Fibroblast of the conjunctiva (primary cell): ENCODE results near the gene MIGA1.
"Not testable (repeated sequence)": the region's sequence is repeated elsewhere in the genome, so short reads cannot be mapped to it uniquely, and the experiment has no call there.

Experiments
- DNase-seq: peaks from one replicate; pipeline ENCODE4 v3.0.0-alpha.2; 2010; ENCODE audit warnings: low read depth

The MIGA1 gene

DNA sequence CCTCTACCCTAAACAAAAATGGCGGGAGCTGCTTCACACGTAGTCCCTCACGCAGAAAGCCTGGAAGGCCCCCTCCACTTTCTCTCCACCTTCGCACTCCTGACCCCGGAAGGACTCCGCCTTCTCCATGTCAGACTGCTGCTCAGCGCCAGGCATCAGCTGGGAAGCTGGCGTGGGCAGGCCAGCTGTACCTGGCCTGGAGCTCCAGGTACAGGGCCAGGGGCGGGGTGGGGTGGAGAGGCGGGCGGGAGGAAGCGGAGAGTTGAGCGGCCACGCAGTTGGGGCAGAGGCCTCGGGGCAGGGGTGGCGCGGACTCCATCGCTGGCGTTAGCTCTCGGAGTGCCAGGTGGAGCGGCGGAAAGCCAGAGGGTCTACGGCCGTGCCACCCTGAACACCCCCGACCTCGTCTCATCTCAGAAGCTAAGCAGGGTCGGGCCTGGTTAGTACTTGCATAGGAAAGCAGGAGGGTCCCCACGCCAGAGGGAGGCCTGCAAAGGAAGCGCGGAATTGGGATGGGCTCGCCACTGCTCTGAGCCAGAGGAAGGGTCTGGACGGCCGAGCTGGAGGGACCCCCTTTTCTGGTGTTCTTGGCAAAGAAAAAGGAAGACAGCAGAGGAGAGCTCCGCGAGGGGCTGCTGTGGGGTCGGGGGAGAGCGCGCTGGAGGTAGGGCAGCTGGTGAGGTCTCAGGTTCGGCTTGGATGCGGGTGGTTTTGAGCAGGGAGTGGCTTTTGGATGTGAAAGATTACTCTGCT, at the start of gene MIGA1:
Gene MIGA1 (plus strand): TSS at position 121 of the 753 bp plus-strand sequence. CDS start 3,604 bp downstream, outside the sequence.
- peak; percentile 84 for DNase-seq

GRCh38 chr1:77732090-77732489, 47.4 kb upstream of the MIGA1 start:
- DNase-seq: no peak

DNA sequence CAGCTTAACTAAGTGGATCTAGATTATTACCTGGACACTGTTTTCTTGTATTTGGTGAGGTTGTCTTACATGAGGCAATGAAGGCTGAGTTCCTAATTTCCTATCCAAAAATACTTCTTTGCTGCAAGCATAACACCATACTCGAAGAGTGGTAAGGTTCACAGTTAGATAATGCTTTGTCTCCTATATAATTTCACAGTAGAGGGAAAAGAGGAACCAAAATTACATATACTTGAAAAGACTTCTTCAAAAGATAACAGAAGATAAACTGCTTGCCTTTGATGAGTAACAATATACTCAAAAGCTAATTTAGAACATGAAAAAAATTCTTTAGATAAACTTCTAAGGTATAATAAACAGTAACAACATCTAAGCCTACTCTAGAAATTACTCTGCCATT, 40.2 kb upstream of the MIGA1 start:
- DNase-seq: no peak

DNA sequence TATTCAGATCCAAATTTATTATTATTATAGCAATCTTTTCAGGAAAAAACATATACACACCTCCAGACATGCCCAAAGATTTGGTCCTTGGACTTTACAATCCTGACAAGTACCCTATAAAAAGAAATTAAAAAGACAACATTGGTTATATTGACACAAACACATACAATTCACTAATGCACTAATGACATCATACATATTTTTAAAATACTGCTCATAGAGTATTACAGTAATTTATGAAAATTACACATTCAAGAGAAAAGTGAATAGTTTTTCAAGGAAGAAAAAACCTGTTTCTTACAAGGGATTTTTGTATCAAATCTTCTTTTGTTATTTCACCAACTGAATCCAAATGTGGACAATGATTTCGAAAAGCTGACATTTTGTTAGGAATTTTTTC, 38.1 kb upstream of the MIGA1 start:
- DNase-seq: no peak

DNA sequence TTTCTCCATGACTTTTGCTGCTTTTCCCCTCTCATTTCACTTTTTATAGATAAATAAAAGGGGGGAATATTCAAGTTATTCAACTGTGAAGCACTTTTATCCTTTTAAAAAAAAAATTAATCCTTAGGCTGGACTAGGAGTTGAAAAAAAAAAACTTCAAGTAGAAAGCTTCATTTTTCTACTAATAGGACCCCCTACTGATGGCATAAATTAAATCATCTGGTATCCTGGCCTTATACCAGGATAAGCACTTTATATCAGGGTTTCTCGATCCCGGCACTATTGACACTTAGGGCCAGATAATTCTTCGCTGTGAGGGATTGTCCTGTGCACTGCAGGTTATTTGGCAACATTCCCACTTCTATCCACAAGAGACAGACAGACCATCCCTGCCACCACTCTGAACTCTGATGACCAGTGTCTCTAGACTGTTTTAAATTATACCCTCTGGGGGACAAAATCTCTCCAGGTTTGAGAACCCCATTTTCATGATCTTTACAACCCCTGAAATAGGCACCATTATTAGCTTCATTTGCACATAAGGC, 37.4 kb upstream of the MIGA1 start:
- DNase-seq: no peak

DNA sequence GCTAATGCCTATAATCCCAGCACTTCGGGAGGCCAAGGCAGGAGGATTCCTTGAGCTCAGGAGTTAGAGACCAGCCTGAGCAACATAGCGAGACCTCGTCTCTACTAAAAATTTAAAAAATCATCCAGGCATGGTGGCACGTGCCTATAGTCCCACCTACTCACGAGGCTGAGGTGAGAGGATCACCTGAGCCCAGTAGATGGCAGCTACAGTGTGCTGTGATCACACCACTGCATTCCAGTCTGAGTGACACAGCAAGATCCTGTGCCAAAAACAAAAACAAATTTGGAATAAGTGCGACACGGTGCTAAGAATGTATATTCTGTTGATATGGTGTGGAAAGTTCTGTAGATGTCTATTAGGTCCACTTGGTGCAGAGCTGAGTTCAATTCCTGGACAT, 34.9 kb upstream of the MIGA1 start:
- no peak for DNase-seq

DNA sequence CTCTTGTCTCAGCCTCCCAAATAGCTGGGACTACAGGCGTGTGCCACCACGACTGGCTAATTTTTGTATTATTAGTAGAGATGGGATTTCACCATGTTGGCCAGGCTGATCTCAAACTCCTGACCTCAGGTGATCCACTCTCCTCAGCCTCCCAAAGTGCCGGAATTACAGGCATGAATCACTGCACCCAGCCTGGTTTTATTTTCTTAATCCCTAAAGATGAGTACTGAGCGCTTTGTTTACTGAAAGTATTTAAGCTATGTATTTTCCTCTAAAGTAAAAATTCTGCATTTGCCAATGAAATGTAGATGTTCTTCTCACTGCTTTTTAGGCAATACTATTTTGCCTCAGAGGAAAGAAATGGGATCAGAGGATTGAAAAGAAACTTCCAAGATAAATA, 30.0 kb upstream of the MIGA1 start:
- not testable (repeated sequence) for DNase-seq

GRCh38 chr1:77756052-77756754, 23.2 kb upstream of the MIGA1 start:
- no peak for DNase-seq

DNA sequence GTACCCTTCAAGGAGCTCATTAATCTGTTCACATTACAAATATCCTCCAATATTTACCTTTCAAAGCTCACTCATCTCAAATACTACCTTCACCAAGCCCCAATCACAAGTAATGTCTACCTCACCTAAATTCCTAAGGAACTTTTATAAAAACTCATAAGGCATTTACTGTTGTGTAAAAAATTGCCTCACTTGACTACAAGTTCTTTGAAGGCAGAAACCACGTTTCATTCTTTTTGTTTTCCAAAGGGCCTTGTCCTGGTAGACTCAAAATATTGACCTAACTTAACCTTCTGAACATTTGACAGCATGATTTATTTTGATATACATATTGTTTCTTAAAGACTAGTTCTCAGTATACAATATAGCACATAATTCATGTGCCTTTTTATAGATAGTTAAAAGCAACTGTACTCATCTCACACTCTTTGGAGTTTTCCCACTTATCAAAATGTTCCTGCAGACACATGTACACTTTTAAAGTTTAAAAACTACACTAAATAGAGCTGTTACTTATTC, 22.3 kb upstream of the MIGA1 start:
- DNase-seq: no peak

DNA sequence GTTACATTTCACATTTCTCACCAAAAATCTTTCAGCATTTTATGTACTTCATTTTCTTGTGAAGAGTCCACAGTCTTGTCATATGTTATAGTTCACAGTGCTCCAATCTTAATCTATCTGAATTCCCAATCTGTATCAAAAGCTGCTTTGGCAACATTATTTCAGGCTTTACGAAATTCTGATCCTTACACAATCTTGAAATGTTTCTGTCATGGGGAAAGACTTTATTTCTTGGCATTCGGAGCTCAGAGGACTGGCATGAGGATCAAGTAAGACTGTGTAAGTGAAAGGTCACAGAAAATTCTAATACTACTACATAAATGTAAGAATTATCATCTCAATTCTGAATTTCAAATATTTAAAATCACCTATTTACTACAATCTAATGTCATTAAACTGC, 21.8 kb upstream of the MIGA1 start:
- peak; percentile 65 for DNase-seq

GRCh38 chr1:77759071-77760028, 20.1 kb upstream of the MIGA1 start, which contains the start of gene USP33:
Gene USP33 (minus strand): TSS chr1:77759852. CDS start chr1:77741697, 18,155 bp downstream.
- peak; percentile 50 for DNase-seq

DNA sequence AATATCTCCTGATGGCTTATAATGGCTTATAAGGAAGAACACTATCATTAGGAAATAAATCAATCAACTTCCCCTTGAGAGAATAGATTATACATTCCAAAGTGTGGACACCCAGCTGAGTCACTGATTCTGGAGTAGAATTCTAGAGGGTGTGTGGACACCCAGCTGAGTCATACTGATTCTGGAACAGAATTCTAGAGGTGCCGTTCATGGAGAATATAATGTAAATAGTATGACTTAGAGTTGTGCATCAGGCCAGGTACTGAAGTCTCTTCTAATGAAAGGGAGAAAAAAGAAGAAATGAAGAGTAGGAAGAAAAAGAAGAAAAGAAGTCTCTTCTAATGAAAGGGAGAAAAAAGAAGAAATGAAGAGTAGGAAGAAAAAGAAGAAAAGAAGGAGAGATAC, 17.4 kb upstream of the MIGA1 start:
- no peak for DNase-seq

- no peak for DNase-seq
These were observed 11.4 kb upstream of the MIGA1 start for GRCh38 chr1:77768006-77768405.

GRCh38 chr1:77776007-77776700, 3.3 kb upstream of the MIGA1 start:
- no peak for DNase-seq

GRCh38 chr1:77781683-77782082, 2.2 kb downstream of the MIGA1 start:
- DNase-seq: no peak

- no peak for DNase-seq
These were observed 3.7 kb downstream of the MIGA1 start for GRCh38 chr1:77783141-77783540.

GRCh38 chr1:77786093-77786741, 6.8 kb downstream of the MIGA1 start:
- DNase-seq: not testable (repeated sequence)

DNA sequence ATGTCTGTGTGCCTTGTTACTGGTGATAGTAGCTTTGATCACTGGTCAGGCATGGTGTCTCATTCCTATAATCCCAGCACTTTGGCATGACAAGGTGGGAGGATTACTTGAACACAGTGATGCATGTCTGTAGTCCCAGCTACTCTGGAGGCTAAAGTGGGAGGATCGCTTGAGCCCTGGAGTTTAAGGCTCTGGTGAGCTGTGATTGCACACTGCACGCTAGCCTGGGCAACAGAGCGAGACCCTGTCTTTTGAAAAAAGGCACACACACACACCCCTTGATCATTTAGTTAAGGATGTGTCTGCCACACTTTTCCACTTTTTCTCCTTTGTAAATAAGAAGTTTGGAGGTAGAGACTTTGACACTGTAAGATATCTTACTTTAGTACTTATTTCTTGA, 15.1 kb downstream of the MIGA1 start:
- no peak for DNase-seq

GRCh38 chr1:77796695-77797405, 17.4 kb downstream of the MIGA1 start:
- DNase-seq: no peak

DNA sequence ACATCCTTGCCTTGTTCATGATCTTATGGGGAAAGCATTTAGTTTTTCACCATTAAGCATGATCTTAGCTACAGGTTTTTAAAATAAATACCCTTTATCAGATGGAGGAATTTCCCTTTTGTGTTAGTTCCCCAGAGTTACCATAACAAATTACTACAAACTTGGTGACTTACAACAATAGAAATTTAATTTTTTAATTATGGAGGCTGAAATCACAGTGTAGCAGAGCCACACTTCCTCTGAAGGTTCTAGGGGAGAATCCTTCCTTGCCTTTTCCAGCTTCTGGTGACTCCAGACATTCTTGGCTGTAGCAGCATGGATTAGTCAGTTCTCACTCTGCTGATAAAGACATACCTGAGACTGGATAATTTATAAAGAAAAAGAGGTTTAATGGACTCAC, 18.5 kb downstream of the MIGA1 start:
- no peak for DNase-seq
